Neural progenitor cell (in vitro differentiated cells): ENCODE measurements around the gene MT1M.

Experiments used
- CTCF ChIP-seq: fragments of 200-600 bp; sonication (generic); IDR thresholded peaks from 2 replicates; pipeline ENCODE4 v1.5.1; 2017; ENCODE audit warnings: antibody characterized with exemption, mild to moderate bottlenecking
- EZH2 ChIP-seq: fragments of 200-600 bp; sonication (generic); IDR thresholded peaks from 2 replicates; pipeline ENCODE4 v1.6.1; 2017; ENCODE audit warnings: antibody characterized with exemption, mild to moderate bottlenecking, moderate library complexity

GRCh38 chr16:56616608-56617211, 15.7 kb upstream of the MT1M start:
- TF ChIP-seq CTCF (no peak), EZH2 (no peak)
